K562 (cell line): ENCODE data around the gene SBK1. TPM values are rescaled to one million over a fixed set of nuclear protein-coding genes. Genes with fewer than 3 reads are reported as not detected.
A peak's percentile ranks its signal among the peaks of the same experiment; 100 is the strongest.

Experiments used
- ATAC-seq: fragments of 200-7000 bp; cut with Tn5 transposase; 3 replicates; pipeline ENCODE4 v1.9.1; 2020; ENCODE audit warnings: moderate library complexity
- BruUV-seq: library from RNA; stranded (reverse); fragments of 400-500 nt; replicated peaks from 2 replicates; lab custom pipeline; 2021; lab: Mats Ljungman, UMichigan
- CTCF ChIA-PET: fragments of 300-600 bp; formaldehyde crosslinking; extraction: SDS; loops from one replicate; lab custom pipeline; 2021; ENCODE audit warnings: low intra/inter-chr PET ratio; lab: Yijun Ruan, JAX
- POLR2A ChIA-PET: fragments of 300-600, 350-650 bp; sonication (Branson Sonifier 250); formaldehyde crosslinking; extraction: SDS; loops from one replicate; lab custom pipeline; 2021; ENCODE audit warnings: antibody characterized with exemption, inconsistent platforms; lab: Yijun Ruan, JAX
- DNase-seq, 4 experiments: peaks; one replicate each; pipeline versions ENCODE4 v3.0.0 to v3.0.0-alpha.2; 2011 to 2018; ENCODE audit warnings: low spot score in 3 of 4, mixed read lengths in 3 of 4; ENCODE audit errors: extremely low read depth in 1 of 4
- FAIRE-seq: peaks from 2 replicates; lab custom pipeline; 2011; peaks lifted over from hg19 to GRCh38; lab: Jason Lieb, UNC
- H2AFZ ChIP-seq: 2 replicates; pipeline ENCODE4 v1.6.0; 2011; ENCODE audit warnings: low read depth, low read length, control low read depth, inconsistent platforms
- H3K27ac ChIP-seq: fragments of 200-600 bp; 3 replicates; pipeline ENCODE4 v1.8.0; 2011; ENCODE audit warnings: low read depth, mild to moderate bottlenecking, control low read depth, inconsistent platforms, low read length, moderate library complexity, mixed read lengths; ENCODE audit errors: extremely low read depth
- H3K27me3 ChIP-seq, 2 experiments: fragments of 300-600 bp in 1 of 2; 2 replicates in 1 of 2; 3 replicates in 1 of 2; pipeline versions ENCODE4 v1.6.0 to v1.8.0; 2011; ENCODE audit warnings: inconsistent platforms in 2 of 2, low read length in 2 of 2, mild to moderate bottlenecking in 1 of 2, mixed read lengths in 1 of 2, moderate library complexity in 1 of 2; ENCODE audit not compliant: control insufficient read depth in 2 of 2, insufficient read depth in 2 of 2
- H3K36me3 ChIP-seq: fragments of 300-600 bp; 3 replicates; pipeline ENCODE4 v1.8.0; 2011; ENCODE audit warnings: mild to moderate bottlenecking, low read length, inconsistent platforms; ENCODE audit not compliant: control insufficient read depth, insufficient read depth
- H3K4me1 ChIP-seq, 2 experiments: fragments of 200-600 bp in 1 of 2; replicated peaks in 1 of 2; 2 replicates in 1 of 2; 3 replicates in 1 of 2; pipeline versions ENCODE4 v1.5.1 to v1.8.0; 2011; ENCODE audit warnings: inconsistent platforms in 2 of 2, low read length in 2 of 2, mild to moderate bottlenecking in 1 of 2, mixed read lengths in 1 of 2, moderate library complexity in 1 of 2; ENCODE audit not compliant: control insufficient read depth in 2 of 2, insufficient read depth in 2 of 2
- H3K4me2 ChIP-seq: 2 replicates; pipeline ENCODE4 v1.6.1; 2011; ENCODE audit warnings: low read length, control low read depth, inconsistent platforms, mixed read lengths; ENCODE audit not compliant: insufficient read depth
- H3K4me3 ChIP-seq: fragments of 200-600 bp; sonication (generic), shearing (Covaris generic); 2 replicates; pipeline ENCODE4 v1.5.1; 2016; ENCODE audit warnings: control low read depth, inconsistent platforms
- H3K79me2 ChIP-seq: fragments of 200-600 bp; 3 replicates; pipeline ENCODE4 v1.8.0; 2011; ENCODE audit warnings: low read length, inconsistent platforms; ENCODE audit not compliant: control insufficient read depth, insufficient read depth
- H3K9ac ChIP-seq, 2 experiments: 2 replicates each; pipeline versions ENCODE4 v1.6.0 to v1.6.1; 2011; ENCODE audit warnings: low read depth in 2 of 2, low read length in 2 of 2, control low read depth in 1 of 2, inconsistent platforms in 1 of 2, mild to moderate bottlenecking in 1 of 2, mixed read lengths in 1 of 2; ENCODE audit not compliant: insufficient read depth in 1 of 2
- H3K9me1 ChIP-seq: one replicate; pipeline ENCODE4 v1.6.0; 2011; ENCODE audit warnings: inconsistent platforms, mild to moderate bottlenecking, low read length, moderate library complexity; ENCODE audit not compliant: control insufficient read depth, insufficient read depth
- H3K9me3 ChIP-seq: replicated peaks from 2 replicates; pipeline ENCODE4 v1.5.1; 2011; ENCODE audit warnings: low read depth, low read length, inconsistent platforms; ENCODE audit not compliant: control insufficient read depth, insufficient read depth
- H4K20me1 ChIP-seq: replicated peaks from 2 replicates; pipeline ENCODE4 v1.6.1; 2011; ENCODE audit warnings: low read length, inconsistent platforms, mixed read lengths; ENCODE audit not compliant: control insufficient read depth, insufficient read depth
- CCNT2 ChIP-seq: IDR thresholded peaks from 2 replicates; pipeline ENCODE4 v1.6.1; 2011; ENCODE audit warnings: borderline replicate concordance, low read depth, mild to moderate bottlenecking, moderate library complexity, mixed read lengths, low read length; ENCODE audit not compliant: insufficient read length; ENCODE audit errors: extremely low read depth
- HMGN3 ChIP-seq: IDR thresholded peaks from 2 replicates; pipeline ENCODE4 v1.6.1; 2011; ENCODE audit warnings: borderline replicate concordance, low read depth, mild to moderate bottlenecking, mixed read lengths, low read length; ENCODE audit not compliant: insufficient read length; ENCODE audit errors: extremely low read depth
- KDM1A ChIP-seq, 2 experiments: fragments of 450-650 bp; IDR thresholded peaks; 2 replicates each; pipeline ENCODE4 v1.6.1; 2016; ENCODE audit warnings: mild to moderate bottlenecking in 2 of 2
- NFE2L1 ChIP-seq: fragments of 450-650 bp; IDR thresholded peaks from 2 replicates; pipeline ENCODE4 v1.6.1; 2016; ENCODE audit warnings: missing genetic modification characterization, low read depth, mild to moderate bottlenecking, missing compliant biosample characterization, moderate library complexity, borderline replicate concordance
- SIX5 ChIP-seq, 2 experiments: IDR thresholded peaks; 2 replicates each; pipeline ENCODE4 v1.6.1; 2011; ENCODE audit warnings: low read length in 2 of 2, borderline replicate concordance in 1 of 2, low read depth in 1 of 2, mild to moderate bottlenecking in 1 of 2, moderate library complexity in 1 of 2; ENCODE audit not compliant: insufficient read depth in 1 of 2
- SLC30A9 ChIP-seq: fragments of 250-450 bp; sonication (Bioruptor Pico); IDR thresholded peaks from 2 replicates; pipeline ENCODE4 v1.8.0; 2022; ENCODE audit warnings: mild to moderate bottlenecking, moderate library complexity
- SMAD4 ChIP-seq: fragments of 250-450 bp; sonication (Bioruptor Pico); conservative IDR thresholded peaks from 2 replicates; pipeline ENCODE4 v1.8.0; 2021; ENCODE audit warnings: inconsistent platforms, mild to moderate bottlenecking, moderate library complexity
- SUPT5H ChIP-seq: fragments of 450-650 bp; IDR thresholded peaks from 2 replicates; pipeline ENCODE4 v1.6.1; 2016
- TARDBP ChIP-seq: fragments of 450-650 bp; IDR thresholded peaks from 2 replicates; pipeline ENCODE4 v1.6.1; 2016
- ZNF780A ChIP-seq: fragments of 250-450 bp; sonication (Bioruptor Pico); IDR thresholded peaks from 2 replicates; pipeline ENCODE4 v1.5.0; 2021; ENCODE audit warnings: mild to moderate bottlenecking
- WGBS: fragments of 100-300 bp; shearing (Covaris generic); methylation state at CpG from one replicate; pipeline ENCODE4 v1.1.6; 2016; ENCODE audit warnings: low coverage, mixed read lengths; ENCODE audit not compliant: insufficient coverage; ENCODE audit errors: missing lambda C conversion rate; 5-methylcytosine and 5-hydroxymethylcytosine counted together
- in situ Hi-C: fragments of 300-500 bp; cut with MboI; formaldehyde crosslinking; loops from 4 replicates; pipeline ENCODE4 v1.15.0; 2018; ENCODE audit warnings: inconsistent platforms, mixed read lengths
- intact Hi-C: fragments of 100-400 bp; cut with micrococcal nuclease; formaldehyde crosslinking; loops from 2 replicates; pipeline ENCODE4 v1.14.2; 2022
- polyA plus RNA-seq, 8 experiments: library from polyadenylated mRNA; depleted of rRNA in 4 of 8; stranded (reverse) in 5 of 8; unstranded in 3 of 8; fragments of >200 nt; fragmentation: Nextera tagmentation in 2 of 8; fragmentation: Illumina TruSeq in 1 of 8; extraction: Ambion mirVana in 2 of 8; extraction: Trizol in 1 of 8; gene quantifications; 2 replicates each; pipeline versions ENCODE4 v1.2.1 to v1.2.3, GENCODE V29; 2011 to 2014; ENCODE audit warnings: inconsistent platforms in 1 of 8, missing spikeins in 1 of 8
- total RNA-seq, 7 experiments: library from RNA; depleted of rRNA in 6 of 7; stranded (reverse); fragments of >200 nt in 6 of 7; fragmentation: Illumina TruSeq in 2 of 7; extraction: Trizol in 2 of 7; gene quantifications; 2 replicates each; pipeline versions ENCODE4 v1.2.1 to v1.2.3, GENCODE V29; 2011 to 2021; ENCODE audit warnings: low replicate concordance in 1 of 7
- TF ChIP-seq, protein P1 (sequence below): fragments of 450-650 bp; conservative IDR thresholded peaks from 2 replicates; pipeline ENCODE4 v1.6.1; 2016; ENCODE audit warnings: missing genetic modification characterization, low read depth, mild to moderate bottlenecking, missing compliant biosample characterization, moderate library complexity
- TF ChIP-seq, protein P2 (sequence below): IDR thresholded peaks from 2 replicates; pipeline ENCODE4 v1.6.1; 2011; ENCODE audit warnings: borderline replicate concordance, low read depth, mild to moderate bottlenecking, moderate library complexity, low read length; ENCODE audit not compliant: insufficient read depth, poor library complexity, severe bottlenecking

The SBK1 gene
- total and polyA plus RNA-seq, 9 of the 15 experiments (the other 6 are each of a cell fraction or from before 2014, with no cell fraction given) = 0.01 to 0.07 (median 0.03) TPM; not detected in 6

DNA sequence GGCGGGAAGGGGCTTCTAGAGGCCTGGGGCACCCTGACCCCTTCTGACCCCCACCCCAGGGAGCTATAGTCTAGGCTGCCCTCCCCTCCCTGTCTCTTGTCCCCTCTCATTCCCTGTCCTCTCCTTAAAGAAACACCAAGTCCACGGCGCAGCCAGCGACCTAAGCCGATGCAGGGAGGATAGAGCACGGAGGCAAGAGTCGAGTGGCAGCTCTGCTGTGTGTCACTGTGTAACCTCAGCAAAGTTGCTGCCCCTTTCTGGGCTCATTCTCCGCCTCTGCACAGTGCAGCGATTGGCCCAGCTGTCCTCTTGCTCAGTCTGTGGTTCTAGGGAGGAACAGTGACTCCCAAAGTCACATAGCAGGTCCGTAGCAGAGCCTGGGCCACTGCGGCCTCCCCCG, 36.5 kb upstream of the SBK1 start:
- POLR2A ChIA-PET = interaction anchor here (1.0 kb wide), 1 partner anchor 38 kb away, joined by 3 read pairs; no protein-coding TSS in a partner anchor
- in situ Hi-C loops = no loop called here
- Histone ChIP-seq H2AFZ (no peak overlapping the region), H3K27ac (no peak overlapping the region), H3K9me3 (0 out of 2 replicates have a peak, but pooled peaks cover 1% of the 10 kb centered on the region), H4K20me1 (0 out of 2 replicates have a peak, but pooled peaks cover 10% of the 10 kb centered on the region), H3K79me2 (no peaks in the 10 kb centered on the region), H3K9ac (peak overlapping the region in 1 of 2 experiments; percentile 35; a peak in 1 of 4 replicates), H3K9me1 (no peaks in the 10 kb centered on the region), H3K4me3 (no peak overlapping the region), H3K4me2 (no peak overlapping the region), H3K4me1 (peaks cover 0 to 13% of the 10 kb centered on the region in 2 experiments; a peak in 2 of 5 replicates), H3K27me3 (peaks cover 22 to 39% of the 10 kb centered on the region in 2 experiments; a peak in 4 of 5 replicates), H3K36me3 (no peaks in the 10 kb centered on the region)
- DNase-seq = no peak
- ATAC-seq = no peak
- TF ChIP-seq SUPT5H = no peak
- no peak for TF ChIP-seq TARDBP
- TF ChIP-seq, protein P1, sequence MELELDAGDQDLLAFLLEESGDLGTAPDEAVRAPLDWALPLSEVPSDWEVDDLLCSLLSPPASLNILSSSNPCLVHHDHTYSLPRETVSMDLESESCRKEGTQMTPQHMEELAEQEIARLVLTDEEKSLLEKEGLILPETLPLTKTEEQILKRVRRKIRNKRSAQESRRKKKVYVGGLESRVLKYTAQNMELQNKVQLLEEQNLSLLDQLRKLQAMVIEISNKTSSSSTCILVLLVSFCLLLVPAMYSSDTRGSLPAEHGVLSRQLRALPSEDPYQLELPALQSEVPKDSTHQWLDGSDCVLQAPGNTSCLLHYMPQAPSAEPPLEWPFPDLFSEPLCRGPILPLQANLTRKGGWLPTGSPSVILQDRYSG (tag) = no peak
- no peak for TF ChIP-seq SMAD4 (CRISPR knock-in tag)
- TF ChIP-seq CCNT2 = no peak
- no peak for TF ChIP-seq KDM1A (IDR thresholded peaks at IDR 0.05)
- no peak for TF ChIP-seq SIX5 (IDR thresholded peaks at IDR 0.05; ENCODE audit: borderline replicate concordance in 1 of 2, insufficient read depth in 1 of 2, low read depth in 1 of 2, low read length in 2 of 2)
- TF ChIP-seq HMGN3 = no peak
- TF ChIP-seq ZNF780A (CRISPR knock-in tag) = no peak
- no peak for TF ChIP-seq SLC30A9 (CRISPR knock-in tag)
- TF ChIP-seq, protein P2, sequence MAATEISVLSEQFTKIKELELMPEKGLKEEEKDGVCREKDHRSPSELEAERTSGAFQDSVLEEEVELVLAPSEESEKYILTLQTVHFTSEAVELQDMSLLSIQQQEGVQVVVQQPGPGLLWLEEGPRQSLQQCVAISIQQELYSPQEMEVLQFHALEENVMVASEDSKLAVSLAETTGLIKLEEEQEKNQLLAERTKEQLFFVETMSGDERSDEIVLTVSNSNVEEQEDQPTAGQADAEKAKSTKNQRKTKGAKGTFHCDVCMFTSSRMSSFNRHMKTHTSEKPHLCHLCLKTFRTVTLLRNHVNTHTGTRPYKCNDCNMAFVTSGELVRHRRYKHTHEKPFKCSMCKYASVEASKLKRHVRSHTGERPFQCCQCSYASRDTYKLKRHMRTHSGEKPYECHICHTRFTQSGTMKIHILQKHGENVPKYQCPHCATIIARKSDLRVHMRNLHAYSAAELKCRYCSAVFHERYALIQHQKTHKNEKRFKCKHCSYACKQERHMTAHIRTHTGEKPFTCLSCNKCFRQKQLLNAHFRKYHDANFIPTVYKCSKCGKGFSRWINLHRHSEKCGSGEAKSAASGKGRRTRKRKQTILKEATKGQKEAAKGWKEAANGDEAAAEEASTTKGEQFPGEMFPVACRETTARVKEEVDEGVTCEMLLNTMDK = no peak
- TF ChIP-seq NFE2L1 (tag) = no peak
- no TSS peak for BruUV-seq
- WGBS = 36% methylated on average over 12 of the region's 12 CpGs
- intact Hi-C loops = no loop called here
- no peak for FAIRE-seq
- CTCF ChIA-PET = no interaction called here
